GM18951 (cell line): ENCODE measurements around the gene SSTR4.
"Not testable (repeated sequence)": the region's sequence is repeated elsewhere in the genome, so short reads cannot be mapped to it uniquely, and the experiment has no call there.

Experiments used
- POLR2A ChIP-seq: IDR thresholded peaks from 4 replicates; pipeline ENCODE4 v1.6.1; 2011; ENCODE audit warnings: mild to moderate bottlenecking; ENCODE audit not compliant: insufficient read length, insufficient read depth; ENCODE audit errors: extremely low read depth
- in situ Hi-C: fragments of 300-500 bp; cut with MboI; formaldehyde crosslinking; loops from one replicate; pipeline ENCODE4 v1.12.0; 2022; ENCODE audit warnings: low sequenced_read_pairs, mixed read lengths, inconsistent platforms; ENCODE audit not compliant: unreplicated experiment

Gene SSTR4

GRCh38 chr20:23034721-23035671 lies at the start of gene SSTR4:
Gene SSTR4 (plus strand): TSS chr20:23035312. CDS start chr20:23035484, 172 bp downstream.
- in situ Hi-C loops: no loop called here
- no peak for TF ChIP-seq POLR2A

GRCh38 chr20:22986601-22987000 lies 48.5 kb upstream of the SSTR4 start:
- TF ChIP-seq POLR2A: no peak
- in situ Hi-C loops: no loop called here

DNA sequence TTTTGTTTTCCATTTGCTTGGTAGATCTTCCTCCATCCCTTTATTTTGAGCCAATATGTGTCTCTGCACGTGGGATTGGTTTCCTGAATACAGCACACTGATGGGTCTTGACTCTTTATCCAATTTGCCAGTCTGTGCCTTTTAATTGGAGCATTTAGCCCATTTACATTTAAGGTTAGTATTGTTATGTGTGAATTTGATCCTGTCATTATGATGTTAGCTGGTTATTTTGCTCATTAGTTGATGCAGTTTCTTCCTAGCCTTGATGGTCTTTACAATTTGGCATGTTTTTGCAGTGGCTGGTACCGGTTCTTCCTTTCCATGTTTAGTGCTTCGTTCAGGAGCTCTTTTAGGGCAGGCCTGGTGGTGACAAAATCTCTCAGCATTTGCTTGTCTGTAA lies 43.7 kb upstream of the SSTR4 start:
- in situ Hi-C loops: not testable (repeated sequence)

GRCh38 chr20:22993823-22994222 lies 41.3 kb upstream of the SSTR4 start:
- in situ Hi-C loops: no loop called here
- TF ChIP-seq POLR2A: no peak

DNA sequence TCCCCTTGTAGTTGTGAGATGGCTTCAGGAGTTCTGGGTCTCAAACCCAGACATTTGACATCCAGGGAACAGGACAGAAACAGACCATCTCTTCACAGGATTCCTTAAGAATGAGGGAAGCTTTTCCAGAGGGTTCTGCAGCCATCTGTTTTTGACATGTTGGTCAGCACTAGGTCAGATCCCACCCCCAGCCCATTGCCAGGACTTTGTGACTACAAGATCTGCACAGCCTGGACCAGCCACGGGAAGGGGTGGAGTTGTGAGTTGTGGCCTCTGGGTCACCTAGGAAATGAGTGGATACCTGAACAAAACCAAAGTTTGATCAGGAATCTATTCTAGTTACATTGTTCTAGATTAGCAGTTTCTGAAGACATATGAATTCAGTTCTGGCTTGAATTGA lies 39.2 kb upstream of the SSTR4 start:
- no peak for TF ChIP-seq POLR2A
- in situ Hi-C loops: no loop called here

DNA sequence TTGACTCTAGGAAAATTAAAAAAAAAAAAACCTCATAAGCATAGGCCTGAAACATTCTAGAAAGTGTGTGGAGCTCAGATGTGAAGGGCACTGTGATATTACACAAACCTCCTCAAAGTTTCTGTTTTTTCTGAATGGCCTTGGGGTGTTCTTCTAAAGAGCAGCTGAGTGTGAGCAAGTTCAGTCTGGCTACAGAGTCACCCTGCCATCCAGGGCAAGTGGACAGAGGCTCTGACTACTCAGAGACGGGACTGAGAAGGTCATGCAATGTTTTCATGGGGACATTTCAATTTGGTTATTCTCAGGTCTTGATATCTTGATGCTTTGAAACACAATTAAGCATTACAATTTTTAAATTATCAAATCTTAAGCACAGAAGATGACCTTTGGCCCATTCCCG lies 36.6 kb upstream of the SSTR4 start:
- in situ Hi-C loops: no loop called here
- no peak for TF ChIP-seq POLR2A

DNA sequence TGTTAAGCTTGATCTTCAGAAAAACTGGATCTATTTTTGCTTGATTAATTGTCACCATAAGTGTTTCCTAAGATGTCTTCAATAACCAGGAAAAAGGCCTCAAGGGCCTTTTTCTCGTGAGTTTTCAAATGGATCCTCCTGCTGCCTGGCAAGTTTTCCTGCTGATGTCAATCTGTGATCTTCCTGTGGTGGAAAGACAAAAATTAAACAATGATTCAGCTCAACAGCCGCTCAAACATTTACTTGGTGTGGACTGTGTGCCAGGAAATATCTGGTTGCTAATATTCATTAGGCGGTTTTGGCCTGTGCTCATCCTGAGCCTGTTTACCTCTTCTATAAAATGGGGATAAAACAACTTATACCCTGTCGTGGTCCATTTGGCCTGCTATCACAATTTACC lies 35.4 kb upstream of the SSTR4 start:
- no peak for TF ChIP-seq POLR2A
- in situ Hi-C loops: no loop called here

- in situ Hi-C loops: no loop called here
- TF ChIP-seq POLR2A: no peak
These were observed 34.7 kb upstream of the SSTR4 start for GRCh38 chr20:23000232-23000947.

GRCh38 chr20:23002276-23002675 lies 32.8 kb upstream of the SSTR4 start:
- no peak for TF ChIP-seq POLR2A
- in situ Hi-C loops: no loop called here

GRCh38 chr20:23003077-23003635 lies 32.0 kb upstream of the SSTR4 start:
- in situ Hi-C loops: no loop called here
- TF ChIP-seq POLR2A: no peak

DNA sequence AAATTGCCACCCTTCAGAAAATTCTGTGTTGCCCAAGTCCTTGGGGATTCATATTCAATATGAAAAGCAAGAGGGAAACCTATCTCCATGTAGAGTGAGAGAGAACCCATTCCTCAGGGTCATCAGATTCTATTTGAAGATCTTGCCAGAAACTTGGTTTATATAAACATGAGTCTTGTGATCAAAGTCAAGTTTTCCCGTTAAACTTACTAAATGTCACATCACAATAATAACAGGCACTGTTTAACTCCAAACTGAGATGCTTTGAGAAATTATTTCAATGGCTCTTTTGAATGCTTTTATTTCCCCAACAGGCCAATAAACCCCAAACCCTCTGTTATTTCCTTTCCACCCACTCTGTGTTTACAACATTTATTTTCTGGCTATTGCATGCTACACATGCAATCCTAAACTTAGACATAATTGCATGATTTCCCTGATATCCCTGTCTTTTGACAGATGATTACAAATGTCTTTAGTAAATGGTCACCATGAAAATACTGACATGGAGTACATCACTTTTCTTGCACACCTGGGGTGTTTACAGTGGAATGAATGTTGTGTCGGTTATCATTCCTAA lies 31.1 kb upstream of the SSTR4 start:
- in situ Hi-C loops: no loop called here
- TF ChIP-seq POLR2A: no peak

- in situ Hi-C loops: no loop called here
- TF ChIP-seq POLR2A: no peak
These were observed 29.3 kb upstream of the SSTR4 start for GRCh38 chr20:23005776-23006175.

GRCh38 chr20:23007462-23007861 lies 27.6 kb upstream of the SSTR4 start:
- TF ChIP-seq POLR2A: no peak
- in situ Hi-C loops: no loop called here
